Glutamatergic neuron (in vitro differentiated cells): ENCODE measurements around the gene MTSS2. TPM values are rescaled to one million over a fixed set of nuclear protein-coding genes. Genes with fewer than 3 reads are reported as not detected.
"Not testable (repeated sequence)": the region's sequence is repeated elsewhere in the genome, so short reads cannot be mapped to it uniquely, and the experiment has no call there.

Experiments
- DNase-seq: peaks from one replicate; pipeline ENCODE4 v3.0.0; 2022
- H3K27ac Mint-ChIP-seq: one replicate; pipeline ENCODE4 v1.8.0; 2020; ENCODE audit warnings: mild to moderate bottlenecking, mixed read lengths, inconsistent platforms; ENCODE audit not compliant: unreplicated experiment
- H3K27me3 Mint-ChIP-seq: one replicate; pipeline ENCODE4 v1.8.0; 2020; ENCODE audit warnings: mild to moderate bottlenecking, moderate library complexity, mixed read lengths, inconsistent platforms; ENCODE audit not compliant: unreplicated experiment
- H3K36me3 Mint-ChIP-seq: one replicate; pipeline ENCODE4 v1.8.0; 2020; ENCODE audit warnings: mild to moderate bottlenecking, mixed read lengths, inconsistent platforms; ENCODE audit not compliant: unreplicated experiment
- H3K4me1 Mint-ChIP-seq: one replicate; pipeline ENCODE4 v1.8.0; 2020; ENCODE audit warnings: mild to moderate bottlenecking, low read depth, mixed read lengths, inconsistent platforms; ENCODE audit not compliant: unreplicated experiment
- H3K4me3 Mint-ChIP-seq: one replicate; pipeline ENCODE4 v1.8.0; 2020; ENCODE audit warnings: mild to moderate bottlenecking, mixed read lengths, inconsistent platforms; ENCODE audit not compliant: unreplicated experiment
- H3K9me3 Mint-ChIP-seq: one replicate; pipeline ENCODE4 v1.8.0; 2020; ENCODE audit warnings: mild to moderate bottlenecking, moderate library complexity, mixed read lengths, inconsistent platforms; ENCODE audit not compliant: unreplicated experiment
- total RNA-seq: library from RNA; stranded (reverse); fragmentation: NEBNext Ultra II Directional; extraction: Animal tissue kit (Norgen Biotek cat#: 25700); gene quantifications from one replicate; pipeline ENCODE4 v1.2.1, GENCODE V29; 2021; ENCODE audit not compliant: unreplicated experiment
- TF ChIP-seq, protein P1 (sequence below): fragments of 200-600 bp; sonication (generic); IDR thresholded peaks from one replicate; pipeline ENCODE4 v1.5.0; 2021; ENCODE audit not compliant: partially characterized antibody, unreplicated experiment

Gene MTSS2
- total RNA-seq, 1 donor from 2014 or later: 36.2 TPM

- H3K9me3 Mint-ChIP-seq: no peaks in the 10 kb centered on the region
- H3K4me1 Mint-ChIP-seq: no peaks in the 10 kb centered on the region
- peaks cover 4% of the 10 kb centered on the region for H3K27me3 Mint-ChIP-seq
- H3K4me3 Mint-ChIP-seq: no peak overlapping the region
- no peaks in the 10 kb centered on the region for H3K36me3 Mint-ChIP-seq
- TF ChIP-seq, protein P1, sequence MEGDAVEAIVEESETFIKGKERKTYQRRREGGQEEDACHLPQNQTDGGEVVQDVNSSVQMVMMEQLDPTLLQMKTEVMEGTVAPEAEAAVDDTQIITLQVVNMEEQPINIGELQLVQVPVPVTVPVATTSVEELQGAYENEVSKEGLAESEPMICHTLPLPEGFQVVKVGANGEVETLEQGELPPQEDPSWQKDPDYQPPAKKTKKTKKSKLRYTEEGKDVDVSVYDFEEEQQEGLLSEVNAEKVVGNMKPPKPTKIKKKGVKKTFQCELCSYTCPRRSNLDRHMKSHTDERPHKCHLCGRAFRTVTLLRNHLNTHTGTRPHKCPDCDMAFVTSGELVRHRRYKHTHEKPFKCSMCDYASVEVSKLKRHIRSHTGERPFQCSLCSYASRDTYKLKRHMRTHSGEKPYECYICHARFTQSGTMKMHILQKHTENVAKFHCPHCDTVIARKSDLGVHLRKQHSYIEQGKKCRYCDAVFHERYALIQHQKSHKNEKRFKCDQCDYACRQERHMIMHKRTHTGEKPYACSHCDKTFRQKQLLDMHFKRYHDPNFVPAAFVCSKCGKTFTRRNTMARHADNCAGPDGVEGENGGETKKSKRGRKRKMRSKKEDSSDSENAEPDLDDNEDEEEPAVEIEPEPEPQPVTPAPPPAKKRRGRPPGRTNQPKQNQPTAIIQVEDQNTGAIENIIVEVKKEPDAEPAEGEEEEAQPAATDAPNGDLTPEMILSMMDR: no peak
- no peak for DNase-seq
- no peak overlapping the region for H3K27ac Mint-ChIP-seq
Measured at GRCh38 chr16:70676675-70677498, 9.0 kb downstream of the MTSS2 start.

- H3K27ac Mint-ChIP-seq: no peak overlapping the region
- no peaks in the 10 kb centered on the region for H3K4me1 Mint-ChIP-seq
- peak; percentile 23 for DNase-seq
- TF ChIP-seq, protein P1: no peak
- no peak overlapping the region for H3K4me3 Mint-ChIP-seq
- H3K36me3 Mint-ChIP-seq: no peaks in the 10 kb centered on the region
- H3K27me3 Mint-ChIP-seq: peaks cover 4% of the 10 kb centered on the region
- H3K9me3 Mint-ChIP-seq: no peaks in the 10 kb centered on the region
Measured at GRCh38 chr16:70675851-70676513, 9.9 kb downstream of the MTSS2 start.

- Mint-ChIP-seq H3K36me3 (peaks cover 9% of the 10 kb centered on the region), H3K27ac (no peak overlapping the region), H3K9me3 (no peaks in the 10 kb centered on the region), H3K4me1 (no peaks in the 10 kb centered on the region), H3K4me3 (no peak overlapping the region), H3K27me3 (peaks cover 2% of the 10 kb centered on the region)
- TF ChIP-seq, protein P1: no peak
- DNase-seq: no peak
Measured at GRCh38 chr16:70674221-70675014, 11.4 kb downstream of the MTSS2 start.

DNA sequence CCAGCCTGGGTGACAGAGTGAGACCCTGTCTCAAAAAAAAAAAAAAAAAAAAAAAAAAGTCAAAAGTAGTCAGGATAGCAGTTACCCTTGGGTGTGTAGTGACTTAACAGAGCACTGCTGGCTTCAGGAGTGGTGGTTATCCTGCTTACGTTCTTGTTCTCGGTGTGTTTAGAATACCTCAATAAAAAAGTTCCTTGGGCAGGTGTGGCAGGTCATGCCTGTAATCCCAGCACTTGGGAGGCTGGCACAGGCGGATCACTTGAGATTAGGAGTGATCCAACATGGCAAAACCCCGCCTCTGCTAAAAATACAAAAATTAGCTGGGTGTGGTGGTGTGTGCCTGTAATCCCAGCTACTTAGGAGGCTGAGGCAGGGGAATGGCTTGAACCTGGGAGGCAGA, 14.9 kb downstream of the MTSS2 start:
- not testable (repeated sequence) for H3K4me1 Mint-ChIP-seq, H3K27me3 Mint-ChIP-seq, H3K4me3 Mint-ChIP-seq

DNA sequence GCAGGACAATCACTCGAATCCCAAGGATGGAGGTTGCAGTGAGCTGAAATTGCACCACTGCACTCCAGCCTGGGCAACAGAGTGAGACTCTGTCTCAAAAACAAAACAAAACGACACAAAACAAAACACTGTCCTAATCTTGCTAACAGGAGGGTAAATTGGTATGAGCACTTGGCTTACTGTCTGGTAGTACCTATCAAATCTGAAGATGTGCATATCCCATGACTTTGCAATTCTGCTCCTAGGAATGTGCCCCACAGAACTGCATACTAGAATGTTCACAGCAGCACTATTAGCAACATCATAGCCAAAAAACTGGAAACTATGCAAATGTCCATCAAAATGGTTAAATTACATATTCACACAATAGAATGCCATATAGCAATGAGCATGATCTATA, 15.7 kb downstream of the MTSS2 start:
- Mint-ChIP-seq H3K27me3 (no peaks in the 10 kb centered on the region), H3K36me3 (peaks cover 28% of the 10 kb centered on the region), H3K4me1 (no peaks in the 10 kb centered on the region), H3K9me3 (no peaks in the 10 kb centered on the region), H3K27ac (no peak overlapping the region), H3K4me3 (no peak overlapping the region)
- TF ChIP-seq, protein P1: no peak
- DNase-seq: no peak

More for the DNA sequence above, 14.9 kb downstream of the MTSS2 start:
- not testable (repeated sequence) for DNase-seq, H3K27ac Mint-ChIP-seq, H3K9me3 Mint-ChIP-seq
- peaks cover 26% of the 10 kb centered on the region for H3K36me3 Mint-ChIP-seq
